ENCODE measurements around the gene ARHGAP23.

- TF ChIP-seq EZH2 (IDR thresholded peaks at IDR 0.05; ENCODE audit: low read depth), result no peak
- TF ChIP-seq, protein P1, sequence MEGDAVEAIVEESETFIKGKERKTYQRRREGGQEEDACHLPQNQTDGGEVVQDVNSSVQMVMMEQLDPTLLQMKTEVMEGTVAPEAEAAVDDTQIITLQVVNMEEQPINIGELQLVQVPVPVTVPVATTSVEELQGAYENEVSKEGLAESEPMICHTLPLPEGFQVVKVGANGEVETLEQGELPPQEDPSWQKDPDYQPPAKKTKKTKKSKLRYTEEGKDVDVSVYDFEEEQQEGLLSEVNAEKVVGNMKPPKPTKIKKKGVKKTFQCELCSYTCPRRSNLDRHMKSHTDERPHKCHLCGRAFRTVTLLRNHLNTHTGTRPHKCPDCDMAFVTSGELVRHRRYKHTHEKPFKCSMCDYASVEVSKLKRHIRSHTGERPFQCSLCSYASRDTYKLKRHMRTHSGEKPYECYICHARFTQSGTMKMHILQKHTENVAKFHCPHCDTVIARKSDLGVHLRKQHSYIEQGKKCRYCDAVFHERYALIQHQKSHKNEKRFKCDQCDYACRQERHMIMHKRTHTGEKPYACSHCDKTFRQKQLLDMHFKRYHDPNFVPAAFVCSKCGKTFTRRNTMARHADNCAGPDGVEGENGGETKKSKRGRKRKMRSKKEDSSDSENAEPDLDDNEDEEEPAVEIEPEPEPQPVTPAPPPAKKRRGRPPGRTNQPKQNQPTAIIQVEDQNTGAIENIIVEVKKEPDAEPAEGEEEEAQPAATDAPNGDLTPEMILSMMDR (conservative IDR thresholded peaks at IDR 0.05), result no peak
Measured at GRCh38 chr17:38440614-38441397, 12.5 kb downstream of the ARHGAP23 start.
